NCI-H187 (cell line): Measurements from ENCODE around the gene OR8S1.
"Not testable (repeated sequence)": the region's sequence is repeated elsewhere in the genome, so short reads cannot be mapped to it uniquely, and the experiment has no call there.

Source experiments
- DNase-seq, 2 experiments: peaks; one replicate each; lab custom pipeline; 2025; lab: John Stamatoyannopoulos, UW

The OR8S1 gene

GRCh38 chr12:48525332-48525731, at the start of gene OR8S1:
Gene OR8S1 (plus strand): TSS chr12:48525632. CDS start chr12:48525632, 0 bp downstream.
- no peak for DNase-seq

DNA sequence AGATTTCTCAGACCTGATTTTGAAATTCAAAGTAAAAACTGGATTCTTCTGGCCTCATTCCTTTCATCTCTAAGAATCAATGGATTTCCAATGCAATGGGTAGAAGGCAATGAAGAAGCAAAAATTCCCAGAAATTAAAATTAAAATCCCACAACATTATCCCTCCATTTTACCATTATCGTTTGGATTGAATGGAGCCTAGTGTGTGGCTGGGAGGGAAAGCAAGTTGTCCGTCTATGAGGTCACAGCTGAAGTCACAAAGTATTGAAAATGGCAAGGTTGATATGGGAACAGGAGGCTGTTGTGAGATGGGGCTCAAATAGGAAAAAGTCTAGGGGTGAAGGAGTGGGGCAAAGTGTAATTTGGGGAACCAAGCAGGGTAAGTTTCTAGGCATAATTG, 43.2 kb upstream of the OR8S1 start, which contains the start of gene C12orf54:
Gene C12orf54, plus strand, starts transcription at position 301 of the 400 bp plus-strand sequence. CDS start 799 bp downstream, outside the sequence.
- no peak for DNase-seq

DNA sequence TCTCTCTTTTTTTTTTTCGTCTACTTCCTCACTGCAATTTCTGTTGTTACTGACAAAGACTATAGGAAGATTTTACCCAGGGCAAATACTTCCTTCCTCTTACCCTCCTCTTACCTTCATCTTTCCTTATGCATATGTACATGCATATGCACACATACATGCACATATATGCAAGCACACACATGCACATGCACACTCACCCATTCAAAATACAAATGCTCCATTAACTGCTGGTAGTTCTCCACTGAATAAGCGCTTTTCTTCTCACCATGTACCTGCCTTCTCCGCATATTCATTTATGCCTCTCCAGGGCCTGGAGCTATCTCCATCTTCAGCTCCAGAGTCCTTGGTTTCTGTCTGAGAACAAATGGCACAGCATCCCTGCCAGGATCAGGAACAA, 42.5 kb upstream of the OR8S1 start:
- DNase-seq, result no peak

GRCh38 chr12:48486261-48486660, 39.2 kb upstream of the OR8S1 start:
- no peak for DNase-seq

DNA sequence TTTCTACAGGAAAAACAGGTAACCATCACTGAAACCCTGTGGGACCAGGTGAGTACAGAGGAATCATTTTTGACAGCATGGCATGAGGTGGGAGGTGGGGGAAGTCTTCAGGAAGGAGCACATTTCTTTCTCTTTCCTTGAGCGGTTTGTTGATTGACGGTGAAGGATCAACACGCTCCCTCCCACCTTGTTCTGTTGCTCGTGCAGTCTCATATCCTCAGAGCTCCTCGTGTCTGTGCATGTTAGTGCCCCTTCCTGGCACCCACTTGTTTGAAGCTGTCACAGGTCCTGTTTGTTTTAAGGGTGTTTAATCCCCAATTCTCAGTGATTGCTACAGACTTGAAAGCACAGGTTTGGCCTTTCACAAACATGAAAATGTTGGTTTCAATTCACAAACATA, 38.8 kb upstream of the OR8S1 start:
- DNase-seq, result no peak

DNA sequence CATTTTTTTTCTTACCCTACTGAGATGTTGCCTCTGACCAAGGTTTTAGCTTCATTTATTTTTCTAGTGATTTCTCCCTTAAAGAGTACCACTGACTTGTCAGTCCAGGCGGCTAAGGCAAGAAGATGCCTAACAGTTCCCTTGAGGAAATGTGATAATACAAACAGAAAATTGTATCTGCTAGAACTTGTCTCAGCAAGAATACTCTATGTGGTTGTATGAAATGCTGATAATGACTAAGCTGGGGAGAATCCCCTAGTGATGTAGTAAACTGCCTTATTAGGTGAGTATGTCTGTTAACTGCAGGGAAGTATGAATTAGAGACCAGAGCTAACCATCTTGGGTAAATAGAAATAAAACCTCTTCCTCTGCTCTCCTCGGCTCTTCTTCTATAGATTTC, 36.4 kb upstream of the OR8S1 start:
- no peak for DNase-seq

- DNase-seq, result not testable (repeated sequence)
Observed at GRCh38 chr12:48489456-48489855, 36.0 kb upstream of the OR8S1 start.

DNA sequence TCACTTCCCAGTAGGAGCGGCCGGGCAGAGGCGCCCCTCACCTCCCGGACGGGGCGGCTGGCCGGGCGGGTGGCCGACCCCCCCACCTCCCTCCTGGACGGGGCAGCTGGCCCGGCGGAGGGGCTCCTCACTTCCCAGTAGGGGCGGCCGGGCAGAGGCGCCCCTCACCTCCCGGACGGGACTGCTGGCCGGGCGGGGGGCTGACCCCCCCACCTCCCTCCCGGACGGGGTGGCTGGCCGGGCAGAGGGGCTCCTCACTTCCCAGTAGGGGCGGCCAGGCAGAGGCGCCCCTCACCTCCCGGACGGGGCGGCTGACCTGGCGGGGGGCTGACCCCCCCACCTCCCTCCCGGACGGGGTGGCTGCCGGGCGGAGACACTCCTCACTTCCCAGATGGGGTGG, 25.2 kb upstream of the OR8S1 start:
- DNase-seq, result not testable (repeated sequence)

GRCh38 chr12:48506836-48507235, 18.6 kb upstream of the OR8S1 start:
- not testable (repeated sequence) for DNase-seq

- no peak for DNase-seq
Observed at GRCh38 chr12:48508987-48509386, 16.4 kb upstream of the OR8S1 start.

- no peak for DNase-seq
Observed at GRCh38 chr12:48510111-48510510, 15.3 kb upstream of the OR8S1 start.

GRCh38 chr12:48512855-48513254, 12.6 kb upstream of the OR8S1 start:
- no peak for DNase-seq

DNA sequence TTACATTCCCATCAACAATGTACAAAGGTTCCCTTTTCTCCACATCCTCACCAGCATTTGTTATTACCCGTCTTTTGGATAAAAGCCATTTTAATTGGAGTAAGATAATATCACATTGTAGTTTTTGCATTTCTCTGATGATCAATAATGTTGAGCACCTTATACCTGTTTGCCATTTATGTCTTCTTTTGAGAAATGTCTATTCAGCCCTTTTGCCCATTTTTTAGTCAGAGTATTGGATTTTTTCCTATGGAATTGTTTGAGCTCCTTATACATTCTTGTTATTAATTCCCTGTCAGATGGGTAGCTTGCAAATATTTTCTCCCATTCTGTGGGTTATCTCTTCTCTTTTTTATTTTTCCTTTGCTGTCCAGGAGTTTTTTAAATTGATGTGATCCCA, 10.7 kb upstream of the OR8S1 start:
- DNase-seq, result no peak

DNA sequence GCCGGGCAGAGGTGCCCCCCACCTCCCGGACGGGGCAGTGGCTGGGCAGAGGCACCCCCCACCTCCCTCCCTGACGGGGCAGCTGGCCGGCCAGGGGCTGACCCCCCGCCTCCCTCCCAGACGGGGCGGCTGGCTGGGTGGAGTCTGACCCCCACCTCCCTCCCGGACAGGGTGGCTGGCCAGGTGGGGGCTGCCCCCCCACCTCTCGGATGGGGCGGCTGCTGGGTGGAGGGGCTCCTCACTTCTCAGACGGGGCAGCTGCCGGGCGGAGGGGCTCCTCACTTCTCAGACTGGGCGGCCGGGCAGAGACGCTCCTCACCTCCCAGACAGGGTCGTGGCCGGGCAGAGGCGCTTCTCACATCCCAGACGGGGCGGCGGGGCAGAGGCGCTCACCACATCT, 5.1 kb upstream of the OR8S1 start:
- not testable (repeated sequence) for DNase-seq

DNA sequence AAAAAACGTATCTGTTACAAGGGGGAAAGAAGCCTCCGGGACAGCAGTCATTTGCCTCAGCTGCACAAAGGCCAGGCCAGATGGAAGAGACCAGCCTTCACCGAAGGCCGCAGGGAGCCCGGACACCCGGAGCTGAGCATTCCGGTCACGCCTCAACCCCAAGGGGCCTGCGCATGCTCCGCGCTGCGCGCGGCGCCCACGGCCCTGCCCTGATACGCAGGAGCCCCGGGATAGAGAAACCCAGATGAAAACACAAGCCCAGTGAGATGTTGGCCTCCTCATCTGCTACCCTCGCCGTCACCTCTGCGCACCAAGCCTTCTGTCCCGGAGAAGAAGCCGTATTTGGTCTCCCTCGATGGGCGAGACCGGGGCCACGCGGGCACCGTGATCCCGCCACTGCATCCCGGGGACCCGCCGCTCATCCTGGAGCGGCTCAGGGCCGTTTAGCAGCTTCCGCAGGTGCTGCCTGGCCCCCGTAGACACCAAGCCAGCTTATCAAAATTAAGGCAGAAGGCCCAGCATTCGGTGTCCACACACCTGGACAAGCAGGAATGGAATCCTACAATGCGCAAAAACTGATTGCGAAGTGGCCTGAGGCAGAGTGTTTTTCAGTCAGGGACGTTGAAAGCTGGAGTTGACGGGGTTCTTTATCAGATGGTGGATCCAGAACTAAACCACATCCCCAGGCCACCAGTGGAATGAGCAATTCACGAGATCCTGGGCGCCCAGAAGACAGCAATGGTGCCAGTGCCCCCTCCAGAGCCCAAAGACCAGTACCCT, 2.6 kb downstream of the OR8S1 start:
- DNase-seq, result no peak

DNA sequence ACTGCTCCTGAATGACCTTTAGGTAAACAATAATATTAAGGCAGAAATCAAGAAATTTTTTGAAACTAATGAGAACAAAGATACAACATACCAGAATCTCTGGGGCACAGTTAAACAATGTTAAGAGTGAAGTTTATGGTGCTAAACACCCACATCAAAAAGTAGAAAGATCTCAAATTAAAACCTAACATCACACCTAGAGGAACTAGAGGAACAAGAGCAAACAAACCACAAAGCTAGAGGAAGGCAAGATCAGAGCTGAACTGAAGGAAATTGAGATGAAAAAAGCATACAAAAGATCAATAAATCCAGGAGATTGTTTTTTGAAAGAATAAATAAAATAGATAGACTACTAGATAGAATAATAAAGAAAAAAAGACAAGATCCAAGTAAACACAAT, 7.2 kb downstream of the OR8S1 start:
- no peak for DNase-seq

- no peak for DNase-seq
Observed at GRCh38 chr12:48536602-48537001, 11.2 kb downstream of the OR8S1 start.

DNA sequence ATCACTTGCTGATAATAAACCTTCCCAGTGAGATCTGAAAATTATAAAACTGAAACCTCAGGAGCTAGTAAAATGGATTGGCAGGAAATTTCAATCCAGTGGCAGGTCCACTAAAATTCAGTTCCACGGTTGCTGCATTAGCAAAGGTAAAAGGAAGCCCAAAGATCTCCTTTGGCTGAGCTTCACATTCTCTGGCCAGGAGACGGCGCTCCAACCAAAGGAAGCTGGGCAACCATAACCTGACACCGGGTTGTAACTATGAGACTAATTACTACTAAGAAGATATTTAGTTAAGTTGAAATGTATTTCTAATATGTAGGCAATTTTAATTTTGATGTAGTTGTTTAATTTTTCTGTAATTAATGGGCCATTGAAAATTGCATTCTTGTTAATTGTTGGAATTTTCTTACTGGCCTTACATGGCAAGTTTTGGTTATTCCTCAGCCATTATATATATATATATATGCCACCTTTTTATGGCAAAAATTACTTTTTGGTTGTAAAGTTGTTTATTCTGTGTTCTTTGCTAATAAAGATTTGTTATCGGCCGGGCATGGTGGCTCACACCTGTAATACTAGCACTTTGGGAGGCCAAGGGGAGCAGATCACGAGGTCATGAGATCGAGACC, 17.0 kb downstream of the OR8S1 start:
- DNase-seq, result peak; percentile 6 to 10

DNA sequence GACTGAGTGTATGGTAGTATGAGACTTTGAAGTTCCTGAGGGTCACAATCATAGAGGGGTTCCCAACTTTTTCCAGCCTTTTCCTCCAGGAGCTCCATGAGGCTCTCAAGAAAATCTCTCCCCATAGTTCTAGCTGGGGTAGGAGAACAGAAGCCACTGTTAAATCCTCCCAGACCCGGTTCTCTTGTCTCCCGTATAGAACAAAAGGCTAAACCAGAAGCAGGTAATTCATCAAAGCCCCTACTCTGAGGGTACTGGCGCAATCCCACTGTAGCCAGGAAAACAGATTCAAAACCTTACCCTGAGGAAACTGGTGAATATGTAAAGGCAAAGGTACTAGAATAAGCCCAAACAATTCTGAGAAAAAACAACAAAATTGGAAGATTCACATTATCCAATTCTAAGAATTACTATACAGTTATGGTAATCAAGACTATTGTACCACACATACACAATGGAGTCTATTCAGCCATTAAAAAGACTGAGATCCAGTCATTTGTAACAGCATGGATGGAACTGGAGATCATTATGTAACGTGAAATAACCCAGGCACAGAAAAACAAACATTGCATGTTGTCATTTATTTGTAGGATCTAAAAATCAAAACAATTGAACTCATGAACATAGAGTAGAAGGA, 20.5 kb downstream of the OR8S1 start:
- no peak for DNase-seq

DNA sequence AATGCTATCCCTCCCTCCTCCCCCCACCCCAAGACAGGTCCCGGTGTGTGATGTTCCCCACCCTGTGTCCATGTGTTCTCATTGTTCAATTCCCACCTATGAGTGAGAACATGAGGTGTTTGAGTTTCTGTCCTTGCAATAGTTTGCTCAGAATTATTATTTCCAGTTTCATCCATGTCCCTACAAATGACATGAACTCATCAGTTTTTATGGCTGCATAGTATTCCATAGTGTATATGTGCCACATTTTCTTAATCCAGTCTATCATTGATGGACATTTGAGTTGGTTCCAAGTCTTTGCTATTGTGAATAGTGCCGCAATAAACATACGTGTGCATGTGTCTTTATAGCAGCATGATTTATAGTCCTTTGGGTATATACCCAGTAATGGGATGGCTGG, 21.6 kb downstream of the OR8S1 start:
- DNase-seq, result not testable (repeated sequence)

GRCh38 chr12:48551636-48552035, 26.2 kb downstream of the OR8S1 start:
- DNase-seq, result not testable (repeated sequence)

- DNase-seq, result peak; percentile 43 to 69
Observed at GRCh38 chr12:48553666-48554343, 28.4 kb downstream of the OR8S1 start.
